Psoas muscle (tissue), 8 donors: ENCODE data around the gene NASP. TPM values are rescaled to one million over a fixed set of nuclear protein-coding genes. Genes with fewer than 3 reads are reported as not detected.

Experiments used
- ATAC-seq, 4 donors: fragments of 200-7000 bp; cut with Tn5 transposase; one replicate each; pipeline ENCODE4 v1.9.1; 2020; ENCODE audit warnings: moderate library complexity in 3 of 4, mild to moderate bottlenecking in 2 of 4
- DNase-seq, 2 donors: peaks; one replicate each; pipeline ENCODE4 v3.0.0-alpha.2; 2020
- H3K27ac ChIP-seq: fragments of 200-600 bp; one replicate; pipeline ENCODE4 v1.8.0; 2022
- H3K27me3 ChIP-seq, 3 donors: fragments of 200-600 bp in 1 of 3; one replicate each; pipeline versions ENCODE4 v1.6.1 to v1.8.0; 2013 to 2022; ENCODE audit warnings: low read length in 2 of 3, mild to moderate bottlenecking in 2 of 3, moderate library complexity in 1 of 3; ENCODE audit not compliant: insufficient read depth in 3 of 3
- H3K36me3 ChIP-seq, 2 donors: fragments of 200-600 bp in 1 of 2; one replicate each; pipeline versions ENCODE4 v1.6.1 to v1.8.0; 2013 to 2022; ENCODE audit warnings: low read depth in 1 of 2, mild to moderate bottlenecking in 1 of 2, moderate library complexity in 1 of 2; ENCODE audit not compliant: insufficient read depth in 1 of 2
- H3K4me1 ChIP-seq: fragments of 200-600 bp; one replicate; pipeline ENCODE4 v1.8.0; 2022
- H3K4me3 ChIP-seq: fragments of 200-600 bp; one replicate; pipeline ENCODE4 v1.8.0; 2022; ENCODE audit warnings: mild to moderate bottlenecking
- H3K9me3 ChIP-seq: fragments of 200-600 bp; one replicate; pipeline ENCODE4 v1.8.0; 2022
- whole genome bisulfite sequencing, 3 donors: extraction: QIAGEN DNeasy Blood & Tissue Kit; methylation state at CpG; one replicate each; pipeline versions ENCODE4 v1.1.6 to v1.1.7; 2013; 5-methylcytosine and 5-hydroxymethylcytosine counted together
- intact Hi-C, 2 donors: fragments of 100-400 bp; cut with DNase I; formaldehyde crosslinking; loops; one replicate each; pipeline versions ENCODE4 v1.11.0 to v1.14.2; 2022
- polyA plus RNA-seq, 3 donors: library from polyadenylated mRNA; stranded (reverse); fragments of 200-250 nt; gene quantifications; one replicate each; pipeline ENCODE4 v1.2.3, GENCODE V29; 2013
- total RNA-seq, 4 donors: library from RNA; stranded (reverse); fragmentation: NEBNext Ultra II Directional in 2 of 4; extraction: Animal tissue kit (Norgen Biotek cat#: 25700) in 2 of 4; gene quantifications; one replicate each; pipeline versions ENCODE4 v1.2.1 to v1.2.4, GENCODE V29; 2021 to 2023
- TF ChIP-seq, protein P1 (sequence below): fragments of 200-600 bp; IDR thresholded peaks from one replicate; pipeline ENCODE4 v1.8.0; 2022; ENCODE audit warnings: antibody characterized with exemption
- donor health status: healthy with polysubstance abuse.
- donor health status: DM: no; HTN: no; CAD: no; lungs with moderate emphysema.
- donor health status: Bipolar disorder and iron deficiency.
- donor health status: healthy.
- donor health status: DM: yes; HTN: yes; CAD: no.
- donor health status: DM: no; HTN: no; CAD: no.
- donor health status: DM: no; HTN: no; CAD: no.
- donor health status: DM: yes; HTN: yes; CAD: no.

Gene NASP
- total and polyA plus RNA-seq, 7 donors, result 15.3 to 54.6 (median 28.6) TPM

GRCh38 chr1:45660336-45660735, 76.5 kb downstream of the NASP start:
- peak; percentile 77 to 93 (median 84) for ATAC-seq
- WGBS, 3 donors, result 19 to 49% (median 28%) methylated on average over 2 of the region's 2 CpGs
- no peaks in the 10 kb centered on the region for H3K27me3 ChIP-seq

DNA sequence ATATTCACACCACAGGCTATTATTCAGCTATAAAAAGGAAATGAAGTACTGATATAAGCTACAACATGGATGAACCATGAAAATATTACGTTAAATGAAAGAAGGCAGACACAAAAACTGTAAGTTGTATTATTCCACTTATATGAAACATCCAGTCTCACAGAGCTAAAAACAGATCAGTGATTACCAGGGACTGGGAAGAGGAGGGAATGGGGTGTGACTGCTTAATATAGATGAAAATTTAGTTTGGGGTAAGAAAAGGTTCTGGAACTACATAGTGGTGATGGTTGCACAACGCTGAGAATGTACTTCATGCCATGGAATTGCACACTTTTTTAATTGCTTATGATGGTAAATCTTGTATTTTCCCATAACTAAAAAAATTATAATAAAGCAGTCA, 83.0 kb downstream of the NASP start:
- peak in 2 of 4 donors; percentile 42 to 44 for ATAC-seq
- H3K4me3 ChIP-seq, result peak overlapping the region; percentile 2
- peak overlapping the region; percentile 33 for H3K27ac ChIP-seq
- no peaks in the 10 kb centered on the region for H3K36me3 ChIP-seq
- intact Hi-C loops, result no loop called here
- TF ChIP-seq, protein P1, sequence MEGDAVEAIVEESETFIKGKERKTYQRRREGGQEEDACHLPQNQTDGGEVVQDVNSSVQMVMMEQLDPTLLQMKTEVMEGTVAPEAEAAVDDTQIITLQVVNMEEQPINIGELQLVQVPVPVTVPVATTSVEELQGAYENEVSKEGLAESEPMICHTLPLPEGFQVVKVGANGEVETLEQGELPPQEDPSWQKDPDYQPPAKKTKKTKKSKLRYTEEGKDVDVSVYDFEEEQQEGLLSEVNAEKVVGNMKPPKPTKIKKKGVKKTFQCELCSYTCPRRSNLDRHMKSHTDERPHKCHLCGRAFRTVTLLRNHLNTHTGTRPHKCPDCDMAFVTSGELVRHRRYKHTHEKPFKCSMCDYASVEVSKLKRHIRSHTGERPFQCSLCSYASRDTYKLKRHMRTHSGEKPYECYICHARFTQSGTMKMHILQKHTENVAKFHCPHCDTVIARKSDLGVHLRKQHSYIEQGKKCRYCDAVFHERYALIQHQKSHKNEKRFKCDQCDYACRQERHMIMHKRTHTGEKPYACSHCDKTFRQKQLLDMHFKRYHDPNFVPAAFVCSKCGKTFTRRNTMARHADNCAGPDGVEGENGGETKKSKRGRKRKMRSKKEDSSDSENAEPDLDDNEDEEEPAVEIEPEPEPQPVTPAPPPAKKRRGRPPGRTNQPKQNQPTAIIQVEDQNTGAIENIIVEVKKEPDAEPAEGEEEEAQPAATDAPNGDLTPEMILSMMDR, result no peak
- no peaks in the 10 kb centered on the region for H3K9me3 ChIP-seq
- H3K4me1 ChIP-seq, result peaks cover 57% of the 10 kb centered on the region
- DNase-seq, result no peak
- 78 to 81% (median 79%) methylated on average over 2 of the region's 2 CpGs for WGBS, 3 donors
- H3K27me3 ChIP-seq, result no peaks in the 10 kb centered on the region

More at GRCh38 chr1:45660336-45660735, 76.5 kb downstream of the NASP start:
- DNase-seq, result no peak
- Histone ChIP-seq H3K9me3 (no peaks in the 10 kb centered on the region), H3K4me1 (peaks cover 16% of the 10 kb centered on the region), H3K36me3 (peaks cover 7 to 54% of the 10 kb centered on the region in 2 donors), H3K27ac (peak overlapping the region; percentile 70), H3K4me3 (no peak overlapping the region)
- TF ChIP-seq, protein P1, result no peak
- intact Hi-C loops, result no loop called here

DNA sequence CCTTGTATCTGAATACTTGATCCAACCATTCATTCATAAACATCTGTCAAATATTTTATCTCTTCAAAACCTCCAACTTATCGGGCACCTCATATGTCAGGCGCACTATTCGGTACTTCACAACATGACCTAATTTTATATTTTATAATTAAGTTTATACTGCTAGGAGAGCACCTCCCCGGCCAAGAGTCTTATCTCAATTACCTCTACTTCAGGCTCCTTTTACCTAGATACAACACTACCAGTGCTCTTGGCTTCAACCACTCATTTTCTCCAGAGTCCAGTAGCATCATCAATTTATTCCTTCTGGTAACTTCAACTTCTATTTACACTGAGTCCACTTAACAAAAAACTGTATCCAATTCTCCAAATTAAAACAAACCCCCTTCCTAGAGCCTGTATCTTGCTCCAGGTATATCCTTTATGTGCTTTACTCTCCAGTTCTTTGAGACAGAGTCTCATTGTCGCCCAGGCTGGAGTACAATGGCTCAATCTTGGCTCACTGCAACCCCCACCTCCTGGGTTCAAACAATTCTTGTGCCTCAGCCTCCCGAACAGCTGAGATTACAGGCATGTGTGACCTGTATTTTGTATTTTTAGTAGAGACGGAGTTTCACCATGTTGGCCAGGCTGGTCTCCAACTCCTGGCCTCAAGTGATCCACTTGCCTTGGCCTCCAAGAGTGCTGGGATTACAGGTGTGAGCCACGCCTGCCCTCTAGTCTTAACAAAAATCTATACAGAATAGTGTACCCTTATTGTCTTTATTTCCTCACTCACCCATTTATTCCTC, 83.7 kb downstream of the NASP start:
- WGBS, 3 donors, result 54 to 70% (median 60%) methylated on average over 8 of the region's 8 CpGs
- peak overlapping the region; percentile 2 for H3K4me3 ChIP-seq
- H3K36me3 ChIP-seq, result no peaks in the 10 kb centered on the region
- intact Hi-C loops, result no loop called here
- H3K27ac ChIP-seq, result peak overlapping the region; percentile 33
- H3K27me3 ChIP-seq, result no peaks in the 10 kb centered on the region
- DNase-seq (no peak), ATAC-seq (peak; percentile 33 to 60 (median 38))
- TF ChIP-seq, protein P1, result no peak
- H3K4me1 ChIP-seq, result peaks cover 63% of the 10 kb centered on the region
- H3K9me3 ChIP-seq, result no peaks in the 10 kb centered on the region

Other genes starting within 250 kb of the NASP start
- 1 to 10 TPM; 3.1 to 5.9 (median 3.9) TPM for gene TOE1, start 243.9 kb upstream of the NASP start, total RNA-seq
- 1 to 10 TPM; 2.7 to 6.7 (median 4.6) TPM for gene TOE1, start 243.9 kb upstream of the NASP start, polyA plus RNA-seq
- 10 to 100 TPM in 1 of 4 donors, 1 to 10 TPM in 3; 7.7 to 16.6 (median 8.3) TPM for gene MUTYH, start 243.6 kb upstream of the NASP start, total RNA-seq
- 10 to 100 TPM in 1 of 3 donors, 1 to 10 TPM in 2; 8.2 to 13.2 (median 9.0) TPM for gene MUTYH, start 243.6 kb upstream of the NASP start, polyA plus RNA-seq
- 1 to 10 TPM; 1.9 to 5.0 (median 2.3) TPM for gene TESK2, start 92.9 kb upstream of the NASP start, total RNA-seq
- gene TESK2, start 92.9 kb upstream of the NASP start, polyA plus RNA-seq, result 1 to 10 TPM in 2 of 3 donors, under 1 TPM in 1; 0.73 to 4.3 (median 2.0) TPM
- gene CCDC163, start 84.0 kb upstream of the NASP start, total RNA-seq, result under 1 TPM; 0.25 to 0.64 (median 0.44) TPM
- gene CCDC163, start 84.0 kb upstream of the NASP start, polyA plus RNA-seq, result under 1 TPM; 0.69 to 0.82 (median 0.69) TPM
- 10 to 100 TPM in 1 of 4 donors, 1 to 10 TPM in 3; 3.6 to 14.9 (median 6.7) TPM for gene MMACHC, start 83.7 kb upstream of the NASP start, total RNA-seq
- 1 to 10 TPM; 2.3 to 9.3 (median 3.8) TPM for gene MMACHC, start 83.7 kb upstream of the NASP start, polyA plus RNA-seq
- gene PRDX1, start 62.2 kb upstream of the NASP start, total RNA-seq, result 100 to 1,000 TPM; 354 to 642 (median 440) TPM
- gene PRDX1, start 62.2 kb upstream of the NASP start, polyA plus RNA-seq, result 1,000 to 10,000 TPM in 1 of 3 donors, 100 to 1,000 TPM in 2; 524 to 1,179 (median 653) TPM
- gene AKR1A1, start 33.2 kb upstream of the NASP start, total RNA-seq, result 10 to 100 TPM; 35.6 to 69.6 (median 51.3) TPM
- 10 to 100 TPM; 37.9 to 91.5 (median 45.5) TPM for gene AKR1A1, start 33.2 kb upstream of the NASP start, polyA plus RNA-seq
- 1 to 10 TPM; 1.2 to 1.7 (median 1.3) TPM for gene CCDC17, start 40.0 kb downstream of the NASP start, total RNA-seq
- gene CCDC17, start 40.0 kb downstream of the NASP start, polyA plus RNA-seq, result 1 to 10 TPM in 2 of 3 donors, under 1 TPM in 1; 0.69 to 2.1 (median 1.1) TPM
- gene GPBP1L1, start 102.5 kb downstream of the NASP start, total RNA-seq, result 10 to 100 TPM; 52.2 to 71.0 (median 64.1) TPM
- 10 to 100 TPM; 25.8 to 74.4 (median 39.4) TPM for gene GPBP1L1, start 102.5 kb downstream of the NASP start, polyA plus RNA-seq
- gene TMEM69, start 104.1 kb downstream of the NASP start, total RNA-seq, result 10 to 100 TPM; 15.3 to 21.9 (median 19.5) TPM
- gene TMEM69, start 104.1 kb downstream of the NASP start, polyA plus RNA-seq, result 10 to 100 TPM; 16.6 to 50.8 (median 26.9) TPM
- gene IPP, start 166.6 kb downstream of the NASP start, total RNA-seq, result 10 to 100 TPM; 12.7 to 26.8 (median 19.6) TPM
- 1 to 10 TPM; 2.5 to 8.3 (median 2.9) TPM for gene IPP, start 166.6 kb downstream of the NASP start, polyA plus RNA-seq
- 100 to 1,000 TPM; 159 to 266 (median 243) TPM for gene MAST2, start 219.6 kb downstream of the NASP start, total RNA-seq
- gene MAST2, start 219.6 kb downstream of the NASP start, polyA plus RNA-seq, result 100 to 1,000 TPM in 2 of 3 donors, 10 to 100 TPM in 1; 97.8 to 142 (median 126) TPM